ENCODE measurements around the gene OR2AE1.

- no peak for TF ChIP-seq CTCF (IDR thresholded peaks at IDR 0.05)
- TF ChIP-seq POLR2AphosphoS5 (IDR thresholded peaks at IDR 0.05) = no peak
- no peak for TF ChIP-seq POLR2A (IDR thresholded peaks at IDR 0.05)
- TF ChIP-seq EP300 (IDR thresholded peaks at IDR 0.05) = no peak
Measured at GRCh38 chr7:99926321-99926720, 49.5 kb upstream of the OR2AE1 start.
